Psoas muscle (tissue), 8 donors: ENCODE measurements around the gene ARAP3. TPM values are rescaled to one million over a fixed set of nuclear protein-coding genes. Genes with fewer than 3 reads are reported as not detected.

ENCODE experiments used
- ATAC-seq, 4 donors: fragments of 200-7000 bp; cut with Tn5 transposase; one replicate each; pipeline ENCODE4 v1.9.1; 2020; ENCODE audit warnings: moderate library complexity in 3 of 4, mild to moderate bottlenecking in 2 of 4
- DNase-seq, 2 donors: peaks; one replicate each; pipeline ENCODE4 v3.0.0-alpha.2; 2020
- H3K27ac ChIP-seq: fragments of 200-600 bp; one replicate; pipeline ENCODE4 v1.8.0; 2022
- H3K27me3 ChIP-seq, 3 donors: fragments of 200-600 bp in 1 of 3; one replicate each; pipeline versions ENCODE4 v1.6.1 to v1.8.0; 2013 to 2022; ENCODE audit warnings: low read length in 2 of 3, mild to moderate bottlenecking in 2 of 3, moderate library complexity in 1 of 3; ENCODE audit not compliant: insufficient read depth in 3 of 3
- H3K36me3 ChIP-seq, 2 donors: fragments of 200-600 bp in 1 of 2; one replicate each; pipeline versions ENCODE4 v1.6.1 to v1.8.0; 2013 to 2022; ENCODE audit warnings: low read depth in 1 of 2, mild to moderate bottlenecking in 1 of 2, moderate library complexity in 1 of 2; ENCODE audit not compliant: insufficient read depth in 1 of 2
- H3K4me1 ChIP-seq: fragments of 200-600 bp; one replicate; pipeline ENCODE4 v1.8.0; 2022
- H3K4me3 ChIP-seq: fragments of 200-600 bp; one replicate; pipeline ENCODE4 v1.8.0; 2022; ENCODE audit warnings: mild to moderate bottlenecking
- H3K9me3 ChIP-seq: fragments of 200-600 bp; one replicate; pipeline ENCODE4 v1.8.0; 2022
- CTCF ChIP-seq: fragments of 200-600 bp; IDR thresholded peaks from one replicate; pipeline ENCODE4 v1.8.0; 2022; ENCODE audit warnings: antibody characterized with exemption
- WGBS, 3 donors: extraction: QIAGEN DNeasy Blood & Tissue Kit; methylation state at CpG; one replicate each; pipeline versions ENCODE4 v1.1.6 to v1.1.7; 2013; 5-methylcytosine and 5-hydroxymethylcytosine counted together
- intact Hi-C, 2 donors: fragments of 100-400 bp; cut with DNase I; formaldehyde crosslinking; loops; one replicate each; pipeline versions ENCODE4 v1.11.0 to v1.14.2; 2022
- polyA plus RNA-seq, 3 donors: library from polyadenylated mRNA; stranded (reverse); fragments of 200-250 nt; gene quantifications; one replicate each; pipeline ENCODE4 v1.2.3, GENCODE V29; 2013
- total RNA-seq, 4 donors: library from RNA; stranded (reverse); fragmentation: NEBNext Ultra II Directional in 2 of 4; extraction: Animal tissue kit (Norgen Biotek cat#: 25700) in 2 of 4; gene quantifications; one replicate each; pipeline versions ENCODE4 v1.2.1 to v1.2.4, GENCODE V29; 2021 to 2023
- donor health status: healthy with polysubstance abuse.
- donor health status: DM: no; HTN: no; CAD: no; lungs with moderate emphysema.
- donor health status: Bipolar disorder and iron deficiency.
- donor health status: healthy.
- donor health status: DM: yes; HTN: yes; CAD: no.
- donor health status: DM: no; HTN: no; CAD: no.
- donor health status: DM: no; HTN: no; CAD: no.
- donor health status: DM: yes; HTN: yes; CAD: no.

ARAP3 gene
- total and polyA plus RNA-seq, 7 donors = 2.4 to 10.0 (median 5.2) TPM

GRCh38 chr5:141655020-141655419 is 27.0 kb downstream of the ARAP3 start:
- no peak overlapping the region for H3K4me3 ChIP-seq
- H3K27ac ChIP-seq = no peak overlapping the region
- TF ChIP-seq CTCF = no peak
- DNase-seq (no peak), ATAC-seq (no peak)
- H3K27me3 ChIP-seq = no peaks in the 10 kb centered on the region
- WGBS, 3 donors = 78 to 81% (median 79%) methylated on average over 7 of the region's 7 CpGs
- intact Hi-C loops = no loop called here
- peaks cover 0 to 8% of the 10 kb centered on the region in 2 donors for H3K36me3 ChIP-seq
- H3K4me1 ChIP-seq = no peaks in the 10 kb centered on the region
- H3K9me3 ChIP-seq = no peaks in the 10 kb centered on the region

- Histone ChIP-seq H3K27me3 (no peaks in the 10 kb centered on the region), H3K36me3 (peaks cover 0 to 5% of the 10 kb centered on the region in 2 donors), H3K27ac (no peak overlapping the region), H3K4me3 (no peak overlapping the region), H3K9me3 (no peaks in the 10 kb centered on the region), H3K4me1 (no peaks in the 10 kb centered on the region)
- DNase-seq (no peak), ATAC-seq (no peak)
- TF ChIP-seq CTCF = no peak
- WGBS, 3 donors = 67 to 85% (median 73%) methylated on average over 2 of the region's 2 CpGs
- intact Hi-C loops = no loop called here
These were observed 27.7 kb downstream of the ARAP3 start for GRCh38 chr5:141654298-141654697.

GRCh38 chr5:141651728-141652105 is 30.3 kb downstream of the ARAP3 start:
- no peak for TF ChIP-seq CTCF
- Histone ChIP-seq H3K4me1 (no peaks in the 10 kb centered on the region), H3K36me3 (peaks cover 0 to 3% of the 10 kb centered on the region in 2 donors), H3K9me3 (no peaks in the 10 kb centered on the region), H3K27ac (no peak overlapping the region), H3K27me3 (no peaks in the 10 kb centered on the region), H3K4me3 (peak overlapping the region; percentile 70)
- ATAC-seq = peak in 1 of 4 donors; percentile 17
- WGBS, 3 donors = 48 to 56% (median 50%) methylated on average over 9 of the region's 9 CpGs
- intact Hi-C loops = no loop called here
- DNase-seq = no peak

GRCh38 chr5:141650851-141651727 is 30.9 kb downstream of the ARAP3 start, which contains the start of gene FCHSD1:
FCHSD1 (minus strand) TSS chr5:141651418; CDS start chr5:141651368, 50 bp downstream.
- DNase-seq (peak; percentile 88 to 92), ATAC-seq (peak; percentile 87 to 98 (median 93))
- Histone ChIP-seq H3K9me3 (no peaks in the 10 kb centered on the region), H3K27me3 (no peaks in the 10 kb centered on the region), H3K27ac (no peak within 1 kb of the TSS), H3K36me3 (peaks cover 0 to under 1% of the 10 kb centered on the region in 2 donors), H3K4me3 (peak within 1 kb of the TSS; percentile 70), H3K4me1 (no peaks in the 10 kb centered on the region)
- intact Hi-C loops = no loop called here
- TF ChIP-seq CTCF = peak; percentile 4
- 5 to 6% (median 5%) methylated on average over 40 to 50 of the region's 50 CpGs for WGBS, 3 donors
